ENCODE results near the gene ART4.

Gene ART4, protein sequence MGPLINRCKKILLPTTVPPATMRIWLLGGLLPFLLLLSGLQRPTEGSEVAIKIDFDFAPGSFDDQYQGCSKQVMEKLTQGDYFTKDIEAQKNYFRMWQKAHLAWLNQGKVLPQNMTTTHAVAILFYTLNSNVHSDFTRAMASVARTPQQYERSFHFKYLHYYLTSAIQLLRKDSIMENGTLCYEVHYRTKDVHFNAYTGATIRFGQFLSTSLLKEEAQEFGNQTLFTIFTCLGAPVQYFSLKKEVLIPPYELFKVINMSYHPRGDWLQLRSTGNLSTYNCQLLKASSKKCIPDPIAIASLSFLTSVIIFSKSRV

DNA sequence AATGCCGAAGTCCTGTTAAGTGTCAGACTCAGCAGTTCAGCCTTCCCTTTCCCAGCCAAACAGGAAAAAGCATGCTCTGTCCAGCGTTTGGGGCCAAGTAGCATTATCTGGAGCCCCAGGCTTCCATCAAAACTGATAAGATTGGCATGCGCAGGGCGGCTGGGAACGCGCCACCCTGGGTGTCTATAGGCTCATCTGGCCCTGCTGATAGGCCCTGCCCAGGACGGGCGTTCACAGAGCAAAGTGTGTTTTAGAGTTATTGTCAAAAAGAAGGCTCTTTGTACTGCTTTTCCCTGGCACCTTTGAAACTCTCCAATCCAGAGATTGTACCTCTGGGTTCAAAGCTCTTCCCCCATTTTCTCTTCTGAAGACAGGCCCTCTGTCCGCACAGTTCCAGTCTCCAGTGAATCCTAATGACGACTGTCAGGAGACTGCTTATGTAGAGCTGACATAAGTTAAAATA, at the start of gene ART4:
Gene ART4 (minus strand): TSS at position 102 of the 463 bp plus-strand sequence. CDS start 413 bp downstream, outside the sequence.
- peak; percentile 92 for DNase-seq (ENCODE audit: low spot score)

DNA sequence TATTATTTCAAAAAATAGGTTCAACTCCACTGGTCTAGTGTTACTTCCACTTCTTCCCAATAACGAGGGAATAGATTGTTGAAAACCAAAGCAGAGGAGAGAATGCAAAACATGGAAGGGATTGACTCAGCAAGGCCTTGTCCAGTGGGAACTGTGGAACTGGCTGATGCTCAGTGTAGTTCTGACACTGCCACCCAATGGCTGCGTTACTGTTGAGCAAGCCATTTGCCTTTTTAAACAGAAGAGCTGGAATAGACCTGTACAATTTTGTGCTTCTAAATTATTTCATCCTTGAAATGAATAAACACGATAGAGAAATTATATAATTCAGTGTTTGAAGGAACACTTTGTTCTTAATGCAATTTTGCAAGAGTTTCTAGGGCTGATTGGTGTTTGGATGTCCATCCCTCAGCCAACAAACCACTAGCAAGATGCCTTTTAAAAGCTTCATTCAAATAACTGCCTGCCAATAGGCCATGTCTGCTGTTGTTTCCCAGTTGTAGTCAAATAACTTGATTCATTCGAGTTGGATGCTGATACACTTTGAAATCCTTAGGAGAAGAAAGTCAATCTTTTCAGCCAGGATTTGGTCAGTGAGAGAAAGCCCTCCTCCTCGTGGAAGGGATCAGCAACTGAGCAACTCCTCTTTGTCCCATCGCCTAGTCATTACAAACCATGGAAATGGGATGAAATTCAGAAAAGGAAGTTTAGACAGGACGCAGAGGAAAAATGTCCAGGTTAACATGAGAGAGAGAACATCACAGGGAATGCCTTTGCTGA, 49.6 kb upstream of the ART4 start:
- peak; percentile 45 for DNase-seq (ENCODE audit: low spot score)

DNA sequence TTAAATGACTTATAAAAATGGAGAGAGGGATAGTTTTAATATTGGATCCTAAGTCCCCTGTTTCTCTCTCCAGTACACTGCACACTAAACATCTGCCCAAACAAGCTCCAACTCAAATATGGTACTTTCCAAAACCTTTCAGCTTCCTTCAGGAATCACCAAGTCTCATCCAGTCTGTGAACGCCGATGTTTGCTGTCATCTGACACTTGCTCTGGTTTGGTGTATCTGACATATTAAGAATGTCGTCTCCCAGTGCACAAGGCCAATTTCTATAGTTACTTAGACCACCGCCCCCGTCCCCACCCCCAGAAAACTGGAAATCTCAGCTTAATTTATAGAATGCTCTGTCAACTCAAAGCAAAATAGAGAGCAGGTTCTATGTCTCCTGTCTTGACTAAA, 47.4 kb upstream of the ART4 start:
- no peak for DNase-seq (ENCODE audit: low spot score)

DNA sequence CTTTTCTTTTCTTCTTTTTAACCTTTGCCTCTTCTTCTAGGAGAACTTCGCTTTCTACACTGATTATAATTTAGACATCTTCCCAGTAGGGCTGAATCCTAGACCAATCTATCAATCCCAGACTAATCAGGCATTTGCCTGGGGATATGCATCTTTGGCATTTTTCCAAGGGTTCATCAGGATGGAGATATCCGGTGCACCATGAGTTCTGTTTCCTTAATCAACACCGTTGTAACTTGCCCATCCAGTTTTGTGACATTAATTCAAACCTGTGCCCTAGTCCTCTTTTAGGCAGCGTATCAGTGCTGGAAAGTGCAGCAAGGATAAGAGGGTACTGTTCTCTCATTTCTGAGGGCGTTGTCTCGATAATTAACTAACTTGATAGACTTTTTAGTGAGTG, 42.9 kb upstream of the ART4 start:
- DNase-seq (ENCODE audit: low spot score), result peak; percentile 26

DNA sequence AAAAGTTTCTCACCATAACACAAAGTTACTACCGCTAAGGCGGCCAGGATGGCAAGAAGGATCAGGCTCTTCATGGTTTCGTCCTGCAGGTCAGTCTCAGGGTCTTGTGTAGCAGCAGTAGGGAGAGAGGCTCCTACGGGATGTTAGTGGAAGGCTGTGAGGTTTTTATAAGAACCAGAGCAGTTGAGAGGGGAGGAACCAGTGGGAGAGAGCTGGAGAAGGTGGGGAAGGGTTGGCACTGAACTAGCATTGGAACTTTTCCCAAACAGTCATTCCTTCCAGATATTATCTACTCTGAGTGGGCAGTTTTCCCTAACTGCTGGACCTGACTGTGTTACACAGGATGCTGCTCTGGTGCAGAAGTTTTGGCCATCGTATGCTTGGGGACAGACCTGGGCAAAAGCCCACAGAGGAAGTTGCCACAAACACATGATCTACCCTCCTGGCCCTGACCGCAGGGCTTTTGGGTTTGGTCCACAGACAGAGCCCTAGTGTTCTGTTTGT, 42.4 kb upstream of the ART4 start, which contains the start of gene MGP:
Gene MGP (minus strand): TSS at position 137 of the 504 bp plus-strand sequence. CDS start 63 bp downstream, at position 74.
- DNase-seq (ENCODE audit: low spot score), result peak; percentile 42

DNA sequence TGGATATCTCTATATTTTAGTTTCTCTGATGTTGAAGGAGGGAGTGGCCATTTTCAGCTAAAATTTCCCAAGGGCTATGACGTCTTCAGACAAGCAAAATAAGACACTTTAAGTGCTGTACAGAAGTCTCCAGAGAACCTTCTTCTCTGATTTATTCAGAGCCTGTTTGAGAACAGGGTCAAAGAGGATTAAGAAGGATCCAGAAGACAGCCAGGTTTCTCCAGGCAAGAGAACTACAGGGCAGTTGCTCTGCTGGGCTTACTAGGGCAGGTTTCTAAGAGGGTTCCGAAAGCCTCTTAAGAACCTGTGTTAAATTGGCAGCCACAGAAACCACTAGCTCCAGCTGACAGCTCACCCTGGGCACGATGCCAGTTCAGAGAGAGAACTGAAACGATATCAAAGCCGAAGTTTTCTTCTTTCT, 41.1 kb upstream of the ART4 start:
- peak; percentile 93 for DNase-seq (ENCODE audit: low spot score)

DNA sequence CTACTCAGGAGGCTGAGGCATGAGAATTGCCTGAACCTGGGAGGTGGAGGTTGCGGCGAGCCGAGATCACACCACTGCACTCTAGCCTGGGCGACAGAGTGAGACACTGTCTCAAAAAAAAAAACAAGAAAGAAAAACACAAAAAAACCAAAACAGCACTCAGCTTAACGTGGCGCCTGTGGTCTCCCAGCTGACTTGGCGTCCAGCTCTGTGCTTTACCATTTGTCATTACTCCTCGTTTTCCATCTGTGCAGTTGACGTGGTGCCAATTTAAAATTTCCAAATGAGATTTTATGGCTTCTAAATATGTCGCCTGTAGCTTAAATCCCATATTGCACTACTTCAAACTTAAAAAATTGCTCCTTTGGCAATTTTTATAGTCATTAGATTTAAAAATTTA, 40.4 kb upstream of the ART4 start:
- DNase-seq (ENCODE audit: low spot score), result no peak

DNA sequence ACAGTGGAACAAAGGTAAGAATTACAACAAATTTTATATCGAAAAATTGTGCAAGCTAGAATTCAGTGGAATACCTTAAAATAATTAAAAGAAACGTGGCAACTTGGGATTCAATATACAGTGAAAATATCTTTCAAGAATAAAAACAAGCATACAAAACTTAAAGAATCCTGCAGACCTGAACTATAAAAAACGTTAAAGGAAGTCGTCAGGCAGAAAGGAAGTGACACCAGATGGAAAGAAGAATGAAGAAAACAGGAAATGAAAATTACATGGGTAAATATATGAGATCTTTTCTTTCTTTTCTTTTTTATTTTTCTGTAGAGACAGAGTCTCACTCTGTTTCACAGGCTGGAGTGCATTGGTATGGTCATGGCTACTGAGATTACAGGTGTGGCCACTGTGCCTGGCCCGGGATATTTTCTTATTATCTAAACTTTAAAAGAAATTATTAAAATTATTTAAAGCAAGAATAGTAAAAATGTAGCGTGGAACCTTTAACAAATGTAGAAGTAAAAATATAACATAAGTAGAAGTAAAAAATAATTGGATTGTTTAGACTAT, 37.6 kb upstream of the ART4 start:
- no peak for DNase-seq (ENCODE audit: low spot score)

DNA sequence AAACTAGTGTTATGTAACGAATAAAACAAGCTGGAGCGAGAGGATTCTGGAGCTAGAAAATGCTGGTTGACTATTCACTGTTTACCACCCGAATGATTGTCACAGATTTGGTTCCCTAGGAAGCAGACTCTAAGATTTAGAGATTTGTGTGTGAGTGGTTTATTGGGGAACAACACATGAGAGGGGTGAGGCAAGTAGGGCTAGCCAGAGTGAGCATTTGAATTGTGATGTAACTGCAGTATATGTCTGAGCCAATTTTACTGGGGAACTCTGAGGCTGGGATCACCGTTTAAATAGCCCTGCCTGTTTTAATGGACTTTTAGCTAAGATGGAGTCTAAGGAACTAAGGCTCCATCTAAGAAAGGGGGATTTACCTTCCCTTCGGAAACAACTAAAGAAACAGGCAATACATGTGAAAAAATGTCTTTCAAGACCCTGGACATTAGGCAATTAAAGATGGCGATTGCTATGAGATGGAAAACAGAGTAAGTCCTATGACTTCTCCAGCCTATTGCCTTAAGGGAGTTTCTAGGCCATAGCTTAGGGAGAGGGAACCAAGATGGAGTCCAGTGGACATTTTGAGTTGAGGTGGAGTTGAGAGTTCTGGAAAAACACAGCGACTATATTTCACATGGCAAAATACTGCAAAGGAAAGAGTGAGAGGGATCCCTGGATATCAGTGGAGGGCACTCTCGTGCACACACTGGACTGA, 36.1 kb upstream of the ART4 start:
- no peak for DNase-seq (ENCODE audit: low spot score)

DNA sequence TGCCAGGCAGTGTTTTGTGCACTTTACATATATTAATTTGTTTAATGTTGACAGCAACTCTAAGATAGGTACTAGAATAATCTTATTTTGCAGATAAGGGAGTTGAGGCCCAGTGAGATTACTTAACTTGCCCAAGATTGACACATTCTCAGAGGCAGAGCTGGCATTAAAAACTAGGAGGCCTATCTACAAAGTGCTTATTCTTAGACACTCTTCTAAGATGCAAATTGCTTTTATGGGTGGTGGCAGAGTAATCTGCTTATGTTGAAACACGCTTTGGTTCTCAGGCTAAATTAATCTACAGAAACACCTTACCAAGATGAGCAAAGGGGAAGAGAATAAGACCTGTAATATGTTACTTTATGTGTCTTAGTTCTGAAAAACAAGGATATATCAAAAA, 35.2 kb upstream of the ART4 start:
- no peak for DNase-seq (ENCODE audit: low spot score)

DNA sequence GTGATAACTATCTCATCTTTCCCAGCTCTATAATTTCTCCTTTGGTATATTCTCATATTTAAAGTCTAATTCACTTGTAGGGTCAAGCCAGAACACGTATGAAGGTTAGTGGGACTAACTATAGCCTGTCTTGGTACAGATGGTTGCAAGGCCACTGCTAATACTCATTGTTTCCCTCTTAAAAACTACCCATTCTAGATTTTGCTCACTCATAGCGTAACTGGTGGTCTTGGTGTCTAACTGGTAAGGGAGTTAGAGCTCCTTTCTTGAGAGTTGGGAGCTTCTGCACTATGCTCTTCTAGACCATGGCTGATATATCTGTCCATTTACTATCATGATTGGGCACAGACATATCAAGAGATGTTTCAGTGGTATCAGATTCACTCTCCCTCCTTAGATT, 33.5 kb upstream of the ART4 start:
- no peak for DNase-seq (ENCODE audit: low spot score)

DNA sequence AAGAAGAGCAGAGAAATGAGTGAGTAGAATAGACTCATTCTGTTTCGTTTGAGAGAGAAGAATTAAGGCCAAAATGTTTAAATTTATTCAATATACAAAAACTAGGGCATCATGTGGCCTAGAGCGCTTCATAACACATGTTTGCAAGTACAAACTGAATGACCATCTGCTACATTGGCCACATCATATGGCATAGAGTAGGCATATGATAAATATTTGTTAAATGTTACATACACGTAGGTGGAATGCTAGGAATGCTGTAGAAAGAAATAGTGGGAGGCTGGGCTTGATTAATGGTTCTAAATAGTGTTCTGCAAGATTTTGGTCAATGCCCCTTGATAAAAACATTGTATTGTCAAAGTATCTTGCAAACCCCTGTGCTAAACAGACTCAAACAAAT, 31.6 kb upstream of the ART4 start:
- DNase-seq (ENCODE audit: low spot score), result no peak

DNA sequence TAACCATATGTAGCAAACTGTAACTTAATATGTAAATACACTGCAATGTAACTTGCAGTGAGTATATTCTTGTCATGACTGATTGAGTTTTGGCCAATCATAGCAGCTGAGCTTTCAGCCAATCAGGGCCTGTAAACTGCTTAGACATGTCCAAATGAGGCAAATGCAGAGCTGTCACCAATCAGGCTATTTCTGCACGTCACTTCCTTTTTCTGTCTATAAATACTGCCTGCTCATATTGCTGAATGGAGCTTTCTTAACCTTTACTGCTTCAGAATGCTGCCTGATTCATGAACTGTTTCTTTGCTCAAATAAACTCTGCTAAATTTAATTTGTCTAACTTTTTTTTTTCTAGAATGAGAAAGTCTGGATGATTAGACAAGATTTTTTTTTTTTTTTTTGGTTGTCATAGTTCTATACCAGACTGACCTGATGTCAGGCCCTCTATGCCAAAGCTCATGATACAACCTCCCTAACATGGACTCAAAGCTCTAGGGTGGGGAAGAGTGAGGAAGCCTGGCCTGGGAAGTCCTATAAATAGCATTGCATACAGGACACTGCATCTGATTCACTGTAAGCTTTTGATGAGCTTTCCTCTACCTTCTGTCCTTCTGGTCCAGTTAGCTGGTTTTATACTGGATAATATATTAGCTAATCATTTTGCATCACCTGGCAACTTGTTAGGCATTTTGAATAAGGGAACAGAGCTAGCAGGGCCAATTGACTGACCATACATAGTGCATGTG, 30.3 kb upstream of the ART4 start:
- no peak for DNase-seq (ENCODE audit: low spot score)

DNA sequence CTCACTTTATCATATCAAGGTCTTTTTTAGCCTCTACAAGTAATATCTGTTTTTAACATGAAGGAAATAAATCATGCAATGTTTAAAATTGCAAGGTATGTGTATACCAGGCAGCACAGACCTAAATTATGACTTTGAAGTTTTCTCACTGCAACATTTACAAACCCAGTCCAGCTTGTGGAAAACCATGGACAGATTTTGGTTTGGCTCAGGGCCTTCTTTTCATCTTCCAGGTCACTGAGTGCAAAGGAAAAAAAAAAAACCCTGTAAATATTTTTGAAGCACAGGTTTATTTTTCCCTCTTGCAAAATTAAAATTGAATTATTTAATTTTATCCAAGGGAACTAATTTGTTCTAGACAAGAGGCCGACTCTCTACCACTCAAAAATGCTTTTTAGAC, 28.6 kb upstream of the ART4 start:
- DNase-seq (ENCODE audit: low spot score), result no peak

DNA sequence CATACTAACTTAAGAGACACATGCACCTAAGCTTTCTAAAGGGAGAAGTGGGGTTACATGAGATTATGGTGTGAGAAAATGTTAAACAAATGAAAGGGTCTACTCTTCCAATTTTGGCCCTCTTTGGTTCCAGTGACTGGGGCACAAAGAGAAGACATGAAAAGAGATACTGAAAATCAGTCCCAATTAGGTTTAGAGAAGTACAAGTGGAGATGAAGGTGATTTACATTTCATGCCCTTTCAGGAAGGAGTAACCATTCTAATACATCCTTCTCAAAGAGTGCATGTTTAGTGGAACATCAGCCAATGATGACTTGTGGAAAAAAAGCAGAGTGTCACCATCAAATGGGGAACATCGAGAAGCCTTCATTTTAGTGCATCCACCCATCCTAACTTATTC, 27.9 kb upstream of the ART4 start:
- DNase-seq (ENCODE audit: low spot score), result no peak

DNA sequence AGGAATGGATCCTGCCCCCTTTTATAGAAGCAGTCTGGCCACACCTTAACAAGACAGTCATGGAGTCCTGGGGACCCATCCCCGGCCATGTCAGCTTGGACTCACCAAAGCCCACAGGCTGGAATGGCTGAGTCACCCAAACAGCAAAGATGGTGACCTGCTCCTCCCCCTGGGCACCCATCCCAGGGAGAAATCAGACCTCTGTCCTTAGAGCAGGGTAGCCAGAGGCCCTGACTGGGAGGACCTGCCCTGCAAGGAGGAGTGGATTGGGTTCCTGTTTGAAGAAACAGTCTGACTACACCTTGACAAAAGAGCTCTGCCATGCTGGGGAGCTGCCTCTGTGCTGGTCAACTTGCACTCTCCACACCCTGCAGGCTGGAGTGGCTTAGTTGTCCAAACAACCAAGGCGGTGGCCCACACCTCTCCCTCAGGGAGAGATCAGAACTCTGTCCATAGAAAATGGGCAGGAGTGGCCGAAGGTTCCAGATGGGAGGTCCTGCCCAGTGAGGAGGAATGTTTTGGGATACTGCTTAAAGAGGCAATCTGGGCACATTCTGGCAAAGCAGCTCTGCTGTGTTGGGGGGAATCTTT, 25.7 kb upstream of the ART4 start:
- DNase-seq (ENCODE audit: low spot score), result no peak

DNA sequence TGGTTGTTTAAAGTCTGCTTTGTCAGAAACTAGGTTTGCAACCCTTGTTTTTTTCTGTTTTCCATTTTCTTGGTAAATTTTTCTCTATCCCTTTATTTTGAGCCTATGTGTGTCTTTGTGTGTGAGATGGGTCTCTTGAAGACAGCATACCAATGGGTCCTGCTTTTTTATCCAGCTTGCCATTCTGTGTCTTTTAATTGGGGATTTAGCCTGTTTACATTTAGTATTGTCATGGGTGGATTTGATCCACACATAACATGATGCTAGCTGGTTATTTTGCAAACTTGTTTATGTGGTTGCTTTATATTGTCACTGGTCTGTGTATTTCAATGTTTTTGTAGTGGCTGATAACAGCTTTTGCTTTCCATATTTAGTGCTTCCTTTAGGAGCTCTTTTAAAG, 17.2 kb upstream of the ART4 start:
- DNase-seq (ENCODE audit: low spot score), result no peak

DNA sequence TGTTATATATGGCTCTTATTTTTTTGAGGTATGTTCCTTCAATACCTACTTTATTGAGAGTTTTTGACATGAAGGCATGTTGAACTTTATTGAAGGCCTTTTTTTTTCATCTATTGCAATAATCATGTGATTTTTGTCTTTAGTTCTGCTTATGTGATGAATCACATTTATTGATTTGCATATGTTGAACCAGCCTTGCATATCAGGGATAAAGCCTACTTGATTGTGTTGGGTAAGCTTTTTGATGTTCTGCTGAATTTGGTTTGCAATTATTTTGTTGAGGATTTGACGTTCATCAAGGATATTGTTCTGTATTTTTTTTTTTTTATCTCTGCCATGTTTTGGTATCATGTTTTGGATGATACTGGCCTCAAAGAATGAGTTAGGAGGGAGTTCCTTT, 15.2 kb upstream of the ART4 start:
- DNase-seq (ENCODE audit: low spot score), result no peak

DNA sequence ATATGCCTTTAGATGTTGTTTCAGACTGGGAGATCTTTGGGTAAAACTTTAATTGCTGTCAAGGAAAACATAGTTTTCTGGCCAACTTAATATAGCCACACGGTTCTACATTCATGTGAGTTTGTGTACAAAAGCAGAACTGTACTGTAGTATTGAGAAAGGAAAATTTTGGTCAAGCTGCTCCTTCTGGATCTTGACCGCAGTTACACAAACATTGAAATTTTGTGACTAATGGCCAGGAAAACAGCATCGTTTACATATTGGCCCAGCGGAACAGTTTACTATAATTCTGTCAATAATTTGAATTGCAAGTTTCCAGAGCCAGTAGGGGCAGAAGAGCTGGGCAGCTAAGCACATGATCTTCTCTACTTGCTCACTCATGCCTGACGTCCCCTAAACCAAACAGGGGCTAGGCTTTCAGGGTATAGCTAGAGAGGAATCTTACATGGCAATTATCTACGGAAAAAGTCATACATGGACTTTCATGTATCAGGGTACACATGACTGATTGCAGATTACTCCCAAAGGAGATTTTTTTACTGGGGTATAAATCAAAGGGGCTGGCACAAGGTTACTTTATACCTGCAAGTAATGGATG, 11.4 kb upstream of the ART4 start:
- no peak for DNase-seq (ENCODE audit: low spot score)

DNA sequence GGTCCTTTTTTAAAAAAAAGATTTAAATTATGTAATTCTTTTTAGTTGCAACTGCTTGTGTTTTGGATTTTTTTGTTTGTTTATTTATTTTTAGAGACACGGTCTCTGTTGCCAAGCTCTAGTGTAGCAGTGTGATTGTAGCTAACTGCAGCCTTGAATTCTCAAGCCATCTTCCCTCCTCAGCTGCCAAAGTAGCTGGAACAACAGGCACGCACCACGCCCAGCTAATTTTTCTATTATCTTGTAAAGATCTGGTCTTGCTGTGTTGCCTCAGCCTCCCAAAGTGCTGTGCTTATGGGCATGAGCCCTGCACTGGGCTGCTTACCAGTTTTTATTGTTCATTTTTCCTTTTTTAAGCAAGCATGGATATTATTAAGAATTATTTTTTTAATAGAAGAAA, 10.6 kb upstream of the ART4 start:
- DNase-seq (ENCODE audit: low spot score), result no peak

DNA sequence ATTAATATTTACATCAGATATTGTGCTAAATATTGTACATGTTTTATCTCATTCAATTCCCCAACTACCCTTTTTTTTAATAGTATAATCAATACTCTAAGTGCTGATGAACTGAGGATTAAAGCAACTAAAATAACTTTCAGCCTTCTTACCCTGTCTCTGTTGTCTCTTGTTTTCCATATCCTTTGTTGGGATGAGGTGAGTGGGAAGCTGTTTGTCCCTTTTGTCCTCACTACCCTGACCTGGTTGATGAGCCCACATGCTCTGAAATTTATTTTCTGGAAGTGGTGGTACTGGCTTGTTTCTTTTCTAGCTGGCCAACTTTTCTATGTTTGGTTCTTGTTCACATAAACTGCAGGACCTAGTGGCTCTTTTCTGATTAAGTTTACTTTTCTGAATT, 9.6 kb upstream of the ART4 start:
- DNase-seq (ENCODE audit: low spot score), result no peak
